GM12875 (cell line): Measurements from ENCODE around the gene CASP4.

Experiments used
- H3K4me3 ChIP-seq: one replicate; pipeline ENCODE4 v1.5.1; 2011; ENCODE audit warnings: low read depth, low read length, control low read depth
- CTCF ChIP-seq: IDR thresholded peaks from 2 replicates; pipeline ENCODE4 v1.5.1; 2011; ENCODE audit warnings: low read depth, mild to moderate bottlenecking, control low read depth, inconsistent platforms, low read length, moderate library complexity, borderline replicate concordance; ENCODE audit not compliant: insufficient read depth

CASP4 gene

GRCh38 chr11:104928811-104929210 is 39.6 kb downstream of the CASP4 start:
- no peak for TF ChIP-seq CTCF
- H3K4me3 ChIP-seq, result no peak overlapping the region

GRCh38 chr11:104926771-104927611 is 41.4 kb downstream of the CASP4 start:
- no peak overlapping the region for H3K4me3 ChIP-seq

GRCh38 chr11:104925850-104926249 is 42.5 kb downstream of the CASP4 start:
- no peak for TF ChIP-seq CTCF
- no peak overlapping the region for H3K4me3 ChIP-seq

More at GRCh38 chr11:104926771-104927611, 41.4 kb downstream of the CASP4 start:
- no peak for TF ChIP-seq CTCF

- TF ChIP-seq CTCF, result no peak
- no peak overlapping the region for H3K4me3 ChIP-seq
Observed at GRCh38 chr11:104918113-104918824, 50.1 kb downstream of the CASP4 start.

GRCh38 chr11:104917271-104918112 is 50.9 kb downstream of the CASP4 start:
- H3K4me3 ChIP-seq, result no peak overlapping the region
- TF ChIP-seq CTCF, result no peak

GRCh38 chr11:104916442-104916841 is 51.9 kb downstream of the CASP4 start:
- no peak for TF ChIP-seq CTCF
- H3K4me3 ChIP-seq, result no peak overlapping the region
